Measurements from ENCODE around the gene BCL3.

Gene BCL3

DNA sequence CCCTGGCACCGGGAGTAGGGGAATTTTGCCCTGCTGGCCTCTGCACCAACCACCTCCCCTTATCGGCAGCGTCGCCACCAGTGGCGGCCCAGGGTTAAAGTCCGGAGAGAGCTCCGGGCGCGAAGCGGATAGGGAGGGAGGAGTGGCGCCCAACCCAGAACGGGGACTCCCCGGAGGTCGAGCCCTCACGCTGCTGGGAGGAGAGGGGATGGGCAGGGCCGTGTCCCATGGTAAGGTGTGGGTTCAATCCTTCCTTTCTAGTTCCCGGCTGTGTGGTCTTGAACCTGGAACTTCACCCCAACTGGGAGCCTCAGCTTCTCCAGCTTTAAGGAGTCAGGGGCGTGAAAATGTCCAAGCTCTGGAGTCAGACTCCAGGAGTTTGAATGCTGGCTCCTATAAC lies 23.3 kb upstream of the BCL3 start (continued):
- TF ChIP-seq ZNF341 (tag by site-specific recombination; IDR thresholded peaks at IDR 0.05; ENCODE audit: low read depth) = no peak
- TF ChIP-seq FEZF1 (tag by site-specific recombination; IDR thresholded peaks at IDR 0.05) = no peak
- TF ChIP-seq ZBTB8A (tag by site-specific recombination; IDR thresholded peaks at IDR 0.05) = no peak
- TF ChIP-seq REPIN1 (tag by site-specific recombination; IDR thresholded peaks at IDR 0.05; ENCODE audit: low read depth) = no peak
- TF ChIP-seq ZNF366 (tag by site-specific recombination; conservative IDR thresholded peaks at IDR 0.05) = no peak
- TF ChIP-seq ZNF221 (tag by site-specific recombination; IDR thresholded peaks at IDR 0.05; ENCODE audit: borderline replicate concordance) = no peak
- no peak for TF ChIP-seq ZNF776 (tag by site-specific recombination; IDR thresholded peaks at IDR 0.05; ENCODE audit: borderline replicate concordance)
- no peak for TF ChIP-seq ZNF140 (tag by site-specific recombination; IDR thresholded peaks at IDR 0.05)
- TF ChIP-seq ZNF248 (tag by site-specific recombination; IDR thresholded peaks at IDR 0.05) = no peak

DNA sequence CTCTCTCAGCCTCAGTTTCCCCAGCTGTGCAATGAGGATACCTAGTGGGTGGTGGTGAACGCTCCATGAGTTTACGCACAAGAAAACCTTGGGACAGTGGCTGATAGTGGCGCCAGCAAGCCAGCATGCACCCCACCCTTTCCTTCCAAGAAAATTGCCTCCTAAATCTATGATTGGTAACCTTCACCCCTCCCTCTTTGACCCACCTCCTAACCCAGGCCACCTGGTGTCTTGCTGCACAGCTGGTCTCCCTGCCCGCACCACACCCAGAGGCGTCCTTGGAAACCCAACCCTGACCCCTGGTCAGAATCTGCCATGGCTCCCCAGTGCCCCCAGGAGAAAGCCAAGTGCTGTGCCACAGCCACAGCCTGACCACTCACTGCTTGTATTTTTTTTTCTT lies 22.8 kb upstream of the BCL3 start:
- H3K4me1 ChIP-seq (ENCODE audit: control insufficient read depth, insufficient read depth, low read length) = 0 out of 2 replicates have a peak, but pooled peaks cover 2% of the 10 kb centered on the region

More for the DNA sequence above, 22.8 kb upstream of the BCL3 start:
- no peak overlapping the region for H3K27ac ChIP-seq (ENCODE audit: extremely low read depth, low read depth, low read length)
- CTCF ChIA-PET = interaction anchor here (0.7 to 11.1 kb wide), 9 partner anchors 13 to 165 kb away, joined by 3 to 453 read pairs (median 26); no protein-coding TSS in a partner anchor
- no peak for TF ChIP-seq ZNF214 (tag by site-specific recombination; IDR thresholded peaks at IDR 0.05; ENCODE audit: borderline replicate concordance)
- no peak for TF ChIP-seq ZNF585B (tag by site-specific recombination; IDR thresholded peaks at IDR 0.05)
- TF ChIP-seq, protein P1, sequence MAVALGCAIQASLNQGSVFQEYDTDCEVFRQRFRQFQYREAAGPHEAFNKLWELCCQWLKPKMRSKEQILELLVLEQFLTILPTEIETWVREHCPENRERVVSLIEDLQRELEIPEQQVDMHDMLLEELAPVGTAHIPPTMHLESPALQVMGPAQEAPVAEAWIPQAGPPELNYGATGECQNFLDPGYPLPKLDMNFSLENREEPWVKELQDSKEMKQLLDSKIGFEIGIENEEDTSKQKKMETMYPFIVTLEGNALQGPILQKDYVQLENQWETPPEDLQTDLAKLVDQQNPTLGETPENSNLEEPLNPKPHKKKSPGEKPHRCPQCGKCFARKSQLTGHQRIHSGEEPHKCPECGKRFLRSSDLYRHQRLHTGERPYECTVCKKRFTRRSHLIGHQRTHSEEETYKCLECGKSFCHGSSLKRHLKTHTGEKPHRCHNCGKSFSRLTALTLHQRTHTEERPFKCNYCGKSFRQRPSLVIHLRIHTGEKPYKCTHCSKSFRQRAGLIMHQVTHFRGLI (tag by site-specific recombination; IDR thresholded peaks at IDR 0.05) = no peak
- no peak for TF ChIP-seq PATZ1 (tag by site-specific recombination; IDR thresholded peaks at IDR 0.05)
- TF ChIP-seq AEBP2 (tag by site-specific recombination; IDR thresholded peaks at IDR 0.05; ENCODE audit: borderline replicate concordance) = no peak
- no peak for TF ChIP-seq ZNF19 (tag by site-specific recombination; IDR thresholded peaks at IDR 0.05; ENCODE audit: low read depth)
- TF ChIP-seq ZNF626 (tag by site-specific recombination; IDR thresholded peaks at IDR 0.05) = no peak
- TF ChIP-seq WT1 (tag by site-specific recombination; IDR thresholded peaks at IDR 0.05) = no peak
- no peak for TF ChIP-seq ZNF112 (tag by site-specific recombination; IDR thresholded peaks at IDR 0.05)
- TF ChIP-seq ZNF791 (tag by site-specific recombination; IDR thresholded peaks at IDR 0.05) = no peak
- TF ChIP-seq, protein P2, sequence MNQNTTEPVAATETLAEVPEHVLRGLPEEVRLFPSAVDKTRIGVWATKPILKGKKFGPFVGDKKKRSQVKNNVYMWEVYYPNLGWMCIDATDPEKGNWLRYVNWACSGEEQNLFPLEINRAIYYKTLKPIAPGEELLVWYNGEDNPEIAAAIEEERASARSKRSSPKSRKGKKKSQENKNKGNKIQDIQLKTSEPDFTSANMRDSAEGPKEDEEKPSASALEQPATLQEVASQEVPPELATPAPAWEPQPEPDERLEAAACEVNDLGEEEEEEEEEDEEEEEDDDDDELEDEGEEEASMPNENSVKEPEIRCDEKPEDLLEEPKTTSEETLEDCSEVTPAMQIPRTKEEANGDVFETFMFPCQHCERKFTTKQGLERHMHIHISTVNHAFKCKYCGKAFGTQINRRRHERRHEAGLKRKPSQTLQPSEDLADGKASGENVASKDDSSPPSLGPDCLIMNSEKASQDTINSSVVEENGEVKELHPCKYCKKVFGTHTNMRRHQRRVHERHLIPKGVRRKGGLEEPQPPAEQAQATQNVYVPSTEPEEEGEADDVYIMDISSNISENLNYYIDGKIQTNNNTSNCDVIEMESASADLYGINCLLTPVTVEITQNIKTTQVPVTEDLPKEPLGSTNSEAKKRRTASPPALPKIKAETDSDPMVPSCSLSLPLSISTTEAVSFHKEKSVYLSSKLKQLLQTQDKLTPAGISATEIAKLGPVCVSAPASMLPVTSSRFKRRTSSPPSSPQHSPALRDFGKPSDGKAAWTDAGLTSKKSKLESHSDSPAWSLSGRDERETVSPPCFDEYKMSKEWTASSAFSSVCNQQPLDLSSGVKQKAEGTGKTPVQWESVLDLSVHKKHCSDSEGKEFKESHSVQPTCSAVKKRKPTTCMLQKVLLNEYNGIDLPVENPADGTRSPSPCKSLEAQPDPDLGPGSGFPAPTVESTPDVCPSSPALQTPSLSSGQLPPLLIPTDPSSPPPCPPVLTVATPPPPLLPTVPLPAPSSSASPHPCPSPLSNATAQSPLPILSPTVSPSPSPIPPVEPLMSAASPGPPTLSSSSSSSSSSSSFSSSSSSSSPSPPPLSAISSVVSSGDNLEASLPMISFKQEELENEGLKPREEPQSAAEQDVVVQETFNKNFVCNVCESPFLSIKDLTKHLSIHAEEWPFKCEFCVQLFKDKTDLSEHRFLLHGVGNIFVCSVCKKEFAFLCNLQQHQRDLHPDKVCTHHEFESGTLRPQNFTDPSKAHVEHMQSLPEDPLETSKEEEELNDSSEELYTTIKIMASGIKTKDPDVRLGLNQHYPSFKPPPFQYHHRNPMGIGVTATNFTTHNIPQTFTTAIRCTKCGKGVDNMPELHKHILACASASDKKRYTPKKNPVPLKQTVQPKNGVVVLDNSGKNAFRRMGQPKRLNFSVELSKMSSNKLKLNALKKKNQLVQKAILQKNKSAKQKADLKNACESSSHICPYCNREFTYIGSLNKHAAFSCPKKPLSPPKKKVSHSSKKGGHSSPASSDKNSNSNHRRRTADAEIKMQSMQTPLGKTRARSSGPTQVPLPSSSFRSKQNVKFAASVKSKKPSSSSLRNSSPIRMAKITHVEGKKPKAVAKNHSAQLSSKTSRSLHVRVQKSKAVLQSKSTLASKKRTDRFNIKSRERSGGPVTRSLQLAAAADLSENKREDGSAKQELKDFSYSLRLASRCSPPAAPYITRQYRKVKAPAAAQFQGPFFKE (tag by site-specific recombination; IDR thresholded peaks at IDR 0.05; ENCODE audit: borderline replicate concordance) = no peak
- no peak for TF ChIP-seq SP7 (tag by site-specific recombination; IDR thresholded peaks at IDR 0.05)
- no peak for TF ChIP-seq ZFHX2 (tag by site-specific recombination; conservative IDR thresholded peaks at IDR 0.05)
- no peak for TF ChIP-seq KLF8 (tag by site-specific recombination; IDR thresholded peaks at IDR 0.05)
- TF ChIP-seq ZNF529 (tag by site-specific recombination; IDR thresholded peaks at IDR 0.05; ENCODE audit: insufficient replicate concordance) = no peak
- no peak for TF ChIP-seq SP2 (tag by site-specific recombination; IDR thresholded peaks at IDR 0.05)
- TF ChIP-seq ZNF239 (tag by site-specific recombination; IDR thresholded peaks at IDR 0.05) = no peak
- TF ChIP-seq ZNF76 (tag by site-specific recombination; IDR thresholded peaks at IDR 0.05; ENCODE audit: borderline replicate concordance, low read depth) = no peak
- H3K9me3 ChIP-seq (ENCODE audit: control insufficient read depth, insufficient read depth, low read depth, low read length) = no peaks in the 10 kb centered on the region
- H3K4me3 ChIP-seq (ENCODE audit: low read depth, low read length) = no peak overlapping the region
- POLR2A ChIA-PET = interaction anchor here (0.7 kb wide), 1 partner anchor 114 kb away, joined by 4 read pairs; no protein-coding TSS in a partner anchor
- no peaks in the 10 kb centered on the region for H3K36me3 ChIP-seq (ENCODE audit: control insufficient read depth in 2 of 2, insufficient read depth in 1 of 2, low read length in 2 of 2)
